Osteoblast (primary cell): ENCODE data around the gene PRMT7. TPM values are rescaled to one million over a fixed set of nuclear protein-coding genes. Genes with fewer than 3 reads are reported as not detected.
A peak's percentile ranks its signal among the peaks of the same experiment; 100 is the strongest.

Source experiments
- DNase-seq: peaks from one replicate; pipeline ENCODE4 v3.0.0; 2011; ENCODE audit warnings: low spot score, mixed read lengths; ENCODE audit not compliant: insufficient read length; ENCODE audit errors: missing footprints
- H2AFZ ChIP-seq: 2 replicates; pipeline ENCODE4 v1.6.0; 2011; ENCODE audit warnings: mild to moderate bottlenecking, low read length
- H3K27ac ChIP-seq: 2 replicates; pipeline ENCODE4 v1.5.1; 2011; ENCODE audit warnings: mild to moderate bottlenecking, low read depth, low read length, moderate library complexity
- H3K27me3 ChIP-seq: 2 replicates; pipeline ENCODE4 v1.6.0; 2012; ENCODE audit warnings: mild to moderate bottlenecking, control low read depth, inconsistent platforms, low read length, moderate library complexity; ENCODE audit not compliant: insufficient read depth
- H3K36me3 ChIP-seq: 2 replicates; pipeline ENCODE4 v1.5.1; 2011; ENCODE audit warnings: mild to moderate bottlenecking, low read length, control low read depth, moderate library complexity; ENCODE audit not compliant: insufficient read depth
- H3K4me1 ChIP-seq: 2 replicates; pipeline ENCODE4 v1.5.1; 2011; ENCODE audit warnings: mild to moderate bottlenecking, low read length, control low read depth, moderate library complexity; ENCODE audit not compliant: insufficient read depth
- H3K4me2 ChIP-seq: 2 replicates; pipeline ENCODE4 v1.6.0; 2011; ENCODE audit warnings: mild to moderate bottlenecking, low read length; ENCODE audit not compliant: insufficient read depth
- H3K4me3 ChIP-seq: fragments of 200-600 bp; sonication (generic); 3 replicates; pipeline ENCODE4 v1.5.1; 2012; ENCODE audit warnings: mild to moderate bottlenecking, low read length, inconsistent platforms; ENCODE audit not compliant: insufficient read depth
- H3K79me2 ChIP-seq: 2 replicates; pipeline ENCODE4 v1.6.0; 2012; ENCODE audit warnings: mild to moderate bottlenecking, low read length, control low read depth, inconsistent platforms; ENCODE audit not compliant: insufficient read depth
- H3K9me3 ChIP-seq: 2 replicates; pipeline ENCODE4 v1.5.1; 2011; ENCODE audit warnings: low read depth, low read length, control low read depth
- H4K20me1 ChIP-seq: 2 replicates; pipeline ENCODE4 v1.6.0; 2012; ENCODE audit warnings: mild to moderate bottlenecking, low read length, control low read depth; ENCODE audit not compliant: insufficient read depth
- total RNA-seq: library from RNA; depleted of rRNA; stranded (reverse); fragments of >200 nt; gene quantifications from 2 replicates; pipeline ENCODE4 v1.2.3, GENCODE V29; 2012
- TF ChIP-seq, protein P1 (sequence below): IDR thresholded peaks from 2 replicates; pipeline ENCODE4 v1.5.1; 2011; ENCODE audit warnings: mild to moderate bottlenecking, low read depth, low read length, moderate library complexity; ENCODE audit errors: extremely low read depth

Gene PRMT7
- total RNA-seq, 1 donor = 36.9 TPM

DNA sequence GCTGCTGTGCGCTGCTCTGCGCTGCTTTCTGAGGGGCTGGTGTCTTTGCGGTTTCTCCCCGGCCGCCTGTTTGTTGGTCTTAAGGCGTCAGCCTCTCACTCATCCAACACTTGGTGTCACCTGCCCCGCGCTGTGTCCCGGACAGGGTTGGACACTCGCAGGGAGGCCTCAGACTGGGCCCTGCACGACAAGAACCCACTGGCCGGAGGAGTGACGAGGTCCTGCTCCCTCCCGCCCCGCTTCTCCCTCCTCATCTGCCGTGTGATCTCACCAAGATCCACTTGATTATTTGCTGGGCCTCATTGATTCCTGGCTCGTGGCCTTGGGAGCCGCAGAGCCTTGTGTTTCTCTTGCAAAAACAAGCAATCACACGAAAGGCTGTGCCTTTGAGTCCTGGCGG lies 56.6 kb downstream of the PRMT7 start:
- H3K4me2 ChIP-seq = no peak overlapping the region
- H3K4me3 ChIP-seq = no peak overlapping the region
- DNase-seq = no peak
- H3K27ac ChIP-seq = no peak overlapping the region
- peaks cover 11% of the 10 kb centered on the region for H3K4me1 ChIP-seq
- no peaks in the 10 kb centered on the region for H3K36me3 ChIP-seq
- H4K20me1 ChIP-seq = no peaks in the 10 kb centered on the region
- H3K9me3 ChIP-seq = no peaks in the 10 kb centered on the region
- TF ChIP-seq, protein P1, sequence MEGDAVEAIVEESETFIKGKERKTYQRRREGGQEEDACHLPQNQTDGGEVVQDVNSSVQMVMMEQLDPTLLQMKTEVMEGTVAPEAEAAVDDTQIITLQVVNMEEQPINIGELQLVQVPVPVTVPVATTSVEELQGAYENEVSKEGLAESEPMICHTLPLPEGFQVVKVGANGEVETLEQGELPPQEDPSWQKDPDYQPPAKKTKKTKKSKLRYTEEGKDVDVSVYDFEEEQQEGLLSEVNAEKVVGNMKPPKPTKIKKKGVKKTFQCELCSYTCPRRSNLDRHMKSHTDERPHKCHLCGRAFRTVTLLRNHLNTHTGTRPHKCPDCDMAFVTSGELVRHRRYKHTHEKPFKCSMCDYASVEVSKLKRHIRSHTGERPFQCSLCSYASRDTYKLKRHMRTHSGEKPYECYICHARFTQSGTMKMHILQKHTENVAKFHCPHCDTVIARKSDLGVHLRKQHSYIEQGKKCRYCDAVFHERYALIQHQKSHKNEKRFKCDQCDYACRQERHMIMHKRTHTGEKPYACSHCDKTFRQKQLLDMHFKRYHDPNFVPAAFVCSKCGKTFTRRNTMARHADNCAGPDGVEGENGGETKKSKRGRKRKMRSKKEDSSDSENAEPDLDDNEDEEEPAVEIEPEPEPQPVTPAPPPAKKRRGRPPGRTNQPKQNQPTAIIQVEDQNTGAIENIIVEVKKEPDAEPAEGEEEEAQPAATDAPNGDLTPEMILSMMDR = no peak
- H3K79me2 ChIP-seq = no peaks in the 10 kb centered on the region
- H3K27me3 ChIP-seq = no peaks in the 10 kb centered on the region
- no peak overlapping the region for H2AFZ ChIP-seq

DNA sequence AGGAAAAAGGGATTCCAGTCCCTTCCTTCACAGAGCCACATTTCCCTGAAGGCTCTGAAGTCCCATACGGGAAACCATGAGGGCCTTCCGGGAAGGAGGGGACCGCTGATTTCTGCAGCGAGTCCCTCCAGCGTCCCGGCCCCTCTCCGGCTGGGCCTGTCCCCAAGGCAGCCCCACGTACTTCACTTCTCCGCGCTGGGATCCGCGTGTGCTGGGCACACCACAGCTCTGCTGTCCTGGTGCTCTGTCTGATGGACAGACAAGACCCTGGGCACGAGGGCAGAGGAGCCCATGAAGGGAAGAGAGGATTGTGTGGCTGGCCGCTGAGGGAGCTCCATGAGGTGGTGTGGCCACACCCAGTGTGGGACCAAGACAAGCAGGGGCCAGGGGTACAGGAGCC lies 57.1 kb downstream of the PRMT7 start:
- DNase-seq = no peak
- H4K20me1 ChIP-seq = no peaks in the 10 kb centered on the region
- peaks cover 1% of the 10 kb centered on the region for H3K27me3 ChIP-seq
- peaks cover 11% of the 10 kb centered on the region for H3K4me1 ChIP-seq
- H2AFZ ChIP-seq = no peak overlapping the region
- H3K36me3 ChIP-seq = no peaks in the 10 kb centered on the region
- no peak overlapping the region for H3K27ac ChIP-seq
- TF ChIP-seq, protein P1 = no peak
- no peak overlapping the region for H3K4me3 ChIP-seq
- H3K79me2 ChIP-seq = no peaks in the 10 kb centered on the region
- H3K4me2 ChIP-seq = no peak overlapping the region
- H3K9me3 ChIP-seq = no peaks in the 10 kb centered on the region

DNA sequence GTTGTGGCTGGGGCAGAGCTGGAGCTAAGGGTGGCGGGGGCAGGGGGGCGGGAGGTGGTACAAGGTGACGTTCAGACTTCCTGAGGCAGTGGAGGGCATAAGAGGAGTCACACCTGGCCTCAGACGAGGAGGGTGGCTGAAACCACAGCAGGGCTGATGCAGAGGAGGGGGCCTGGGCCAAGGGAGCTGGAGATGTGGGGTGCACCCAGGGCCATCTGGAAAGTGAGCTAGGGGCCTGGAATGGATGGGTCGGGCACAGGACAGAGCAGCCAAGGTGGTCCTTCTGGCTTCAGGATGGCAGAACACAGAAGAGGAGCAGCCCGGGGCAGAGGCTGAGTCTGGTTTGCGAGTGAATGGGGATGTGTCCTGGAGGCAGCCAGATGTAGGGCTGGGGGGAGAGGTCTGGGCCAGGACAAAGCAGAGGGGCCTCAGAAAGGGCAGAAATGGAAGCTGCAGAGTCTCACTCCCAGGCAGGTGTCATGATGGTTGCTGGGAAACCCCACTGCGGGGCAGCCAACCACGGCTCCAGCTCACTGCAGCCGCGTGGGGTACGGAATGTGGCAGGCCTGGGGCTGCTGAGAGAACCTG lies 57.6 kb downstream of the PRMT7 start:
- TF ChIP-seq, protein P1 = no peak
- Histone ChIP-seq H3K4me1 (peaks cover 11% of the 10 kb centered on the region), H3K4me3 (no peak overlapping the region), H2AFZ (no peak overlapping the region), H3K9me3 (no peaks in the 10 kb centered on the region), H3K4me2 (no peak overlapping the region), H3K27me3 (peaks cover 3% of the 10 kb centered on the region), H3K36me3 (no peaks in the 10 kb centered on the region), H4K20me1 (no peaks in the 10 kb centered on the region), H3K27ac (no peak overlapping the region), H3K79me2 (no peaks in the 10 kb centered on the region)
- DNase-seq = peak; percentile 71

DNA sequence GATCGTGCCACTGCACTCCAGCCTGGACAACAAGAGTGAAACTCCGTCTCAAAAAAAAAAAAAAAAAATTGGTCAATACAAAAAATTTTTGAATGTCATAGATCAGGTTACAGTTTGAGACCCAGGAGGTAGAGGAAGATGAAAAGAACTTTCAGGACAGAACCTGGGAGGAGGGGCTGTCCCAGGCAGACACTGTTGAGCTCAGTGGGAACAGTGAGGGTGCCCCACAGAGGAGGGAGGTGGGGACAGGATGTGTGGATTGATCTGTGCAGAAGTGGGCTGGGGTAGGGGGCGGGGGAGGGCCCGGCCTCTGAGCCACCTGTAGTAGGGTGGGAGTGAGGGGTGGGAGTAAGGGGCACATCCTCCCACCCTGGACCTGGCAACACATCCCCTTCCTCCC lies 58.3 kb downstream of the PRMT7 start:
- H4K20me1 ChIP-seq = no peaks in the 10 kb centered on the region
- peaks cover 3% of the 10 kb centered on the region for H3K27me3 ChIP-seq
- no peak overlapping the region for H2AFZ ChIP-seq
- H3K4me2 ChIP-seq = no peak overlapping the region
- H3K36me3 ChIP-seq = no peaks in the 10 kb centered on the region
- H3K79me2 ChIP-seq = no peaks in the 10 kb centered on the region
- no peaks in the 10 kb centered on the region for H3K9me3 ChIP-seq
- peak; percentile 81 for DNase-seq
- peaks cover 9% of the 10 kb centered on the region for H3K4me1 ChIP-seq
- TF ChIP-seq, protein P1 = no peak
- no peak overlapping the region for H3K4me3 ChIP-seq
- no peak overlapping the region for H3K27ac ChIP-seq
